SK-N-SH treated with all-trans-retinoic acid at 6 μM for 48 hours (cell line): ENCODE results near the gene RTN4IP1.

Source experiments
- ATAC-seq: fragments of 200-7000 bp; cut with Tn5 transposase; 3 replicates; pipeline ENCODE4 v1.9.1; 2020; ENCODE audit warnings: mild to moderate bottlenecking, moderate library complexity
- ARNTL ChIP-seq: fragments of 450-650 bp; formaldehyde crosslinking; IDR thresholded peaks from 2 replicates; pipeline ENCODE4 v1.5.0; 2020; ENCODE audit warnings: low read depth, mild to moderate bottlenecking, moderate library complexity, borderline replicate concordance
- BACH2 ChIP-seq: fragments of 250-450 bp; sonication (Bioruptor Pico); IDR thresholded peaks from 2 replicates; pipeline ENCODE4 v1.9.0; 2021; ENCODE audit warnings: mild to moderate bottlenecking, borderline replicate concordance
- CSDC2 ChIP-seq: fragments of 250-450 bp; sonication (Bioruptor Pico); IDR thresholded peaks from 2 replicates; pipeline ENCODE4 v1.5.0; 2020; ENCODE audit warnings: mild to moderate bottlenecking, moderate library complexity
- GLIS3 ChIP-seq: fragments of 250-450 bp; sonication (Bioruptor Pico); IDR thresholded peaks from 2 replicates; pipeline ENCODE4 v1.5.0; 2020; ENCODE audit warnings: mild to moderate bottlenecking, moderate library complexity
- ISL1 ChIP-seq: fragments of 250-450 bp; sonication (Bioruptor Pico); IDR thresholded peaks from 2 replicates; pipeline ENCODE4 v2.1.2; 2022; ENCODE audit warnings: mild to moderate bottlenecking, moderate library complexity
- OSR1 ChIP-seq: fragments of 250-450 bp; sonication (Bioruptor Pico); IDR thresholded peaks from 2 replicates; pipeline ENCODE4 v1.8.0; 2022; ENCODE audit warnings: moderate library complexity, mild to moderate bottlenecking, inconsistent platforms
- POU6F1 ChIP-seq: fragments of 250-450 bp; sonication (Bioruptor Pico); IDR thresholded peaks from 2 replicates; pipeline ENCODE4 v1.8.0; 2021; ENCODE audit warnings: low read depth, mild to moderate bottlenecking, moderate library complexity, borderline replicate concordance
- PPARA ChIP-seq: fragments of 250-450 bp; sonication (Bioruptor Pico); IDR thresholded peaks from 2 replicates; pipeline ENCODE4 v1.5.0; 2020; ENCODE audit warnings: mild to moderate bottlenecking, borderline replicate concordance
- RARB ChIP-seq: fragments of 250-450 bp; sonication (Bioruptor Pico); IDR thresholded peaks from 2 replicates; pipeline ENCODE4 v1.8.0; 2021; ENCODE audit warnings: mild to moderate bottlenecking, moderate library complexity
- TOX ChIP-seq: fragments of 250-450 bp; sonication (Bioruptor Pico); IDR thresholded peaks from 2 replicates; pipeline ENCODE4 v1.8.0; 2021; ENCODE audit warnings: mild to moderate bottlenecking, moderate library complexity, borderline replicate concordance
- TSHZ2 ChIP-seq: fragments of 250-450 bp; sonication (Bioruptor Pico); IDR thresholded peaks from 2 replicates; pipeline ENCODE4 v1.5.0; 2020; ENCODE audit warnings: mild to moderate bottlenecking, moderate library complexity
- ZC3H10 ChIP-seq: fragments of 250-450 bp; sonication (Bioruptor Pico); IDR thresholded peaks from 2 replicates; pipeline ENCODE4 v1.5.1; 2021; ENCODE audit warnings: mild to moderate bottlenecking, moderate library complexity
- ZFP30 ChIP-seq: fragments of 450-650 bp; formaldehyde crosslinking; IDR thresholded peaks from 2 replicates; pipeline ENCODE4 v1.5.0; 2022; ENCODE audit warnings: mild to moderate bottlenecking, moderate library complexity
- ZNF565 ChIP-seq: fragments of 450-650 bp; formaldehyde crosslinking; conservative IDR thresholded peaks from 2 replicates; pipeline ENCODE4 v1.5.0; 2020; ENCODE audit warnings: low read depth, mild to moderate bottlenecking, moderate library complexity
- ZNF70 ChIP-seq: fragments of 450-650 bp; formaldehyde crosslinking; IDR thresholded peaks from 2 replicates; pipeline ENCODE4 v1.5.0; 2020; ENCODE audit warnings: mild to moderate bottlenecking, moderate library complexity
- TF ChIP-seq, protein P1 (sequence below): fragments of 250-450 bp; sonication (Bioruptor Pico); IDR thresholded peaks from 2 replicates; pipeline ENCODE4 v1.8.0; 2020; ENCODE audit warnings: mild to moderate bottlenecking, moderate library complexity, borderline replicate concordance
- TF ChIP-seq, protein P2 (sequence below): fragments of 250-450 bp; sonication (Bioruptor Pico); IDR thresholded peaks from 2 replicates; pipeline ENCODE4 v1.5.1; 2020; ENCODE audit warnings: low read depth, mild to moderate bottlenecking, moderate library complexity
- TF ChIP-seq, protein P3 (sequence below): fragments of 250-450 bp; sonication (Bioruptor Pico); IDR thresholded peaks from 2 replicates; pipeline ENCODE4 v1.5.1; 2021; ENCODE audit warnings: mild to moderate bottlenecking, moderate library complexity

RTN4IP1 gene

DNA sequence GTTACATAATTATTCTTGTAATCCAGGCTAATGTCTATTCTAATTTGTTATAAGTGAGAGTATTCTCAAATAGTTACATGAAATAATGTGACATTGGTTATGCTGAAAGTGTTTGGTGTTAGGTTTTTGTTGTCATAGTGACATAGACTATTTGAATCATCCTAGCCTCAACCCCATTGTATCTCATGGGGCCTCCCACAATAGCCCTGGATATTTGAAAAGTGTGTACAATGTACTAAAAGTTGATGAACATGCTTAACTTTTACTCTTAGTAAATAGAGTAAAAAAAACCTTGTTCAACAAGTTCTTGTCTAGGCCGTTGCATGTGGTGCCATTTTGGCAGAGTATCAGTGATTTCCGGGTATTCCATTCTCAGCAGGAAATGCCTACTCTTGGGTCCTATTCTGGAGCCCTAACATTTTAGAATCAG, 83.0 kb downstream of the RTN4IP1 start (continued):
- TF ChIP-seq, protein P1, sequence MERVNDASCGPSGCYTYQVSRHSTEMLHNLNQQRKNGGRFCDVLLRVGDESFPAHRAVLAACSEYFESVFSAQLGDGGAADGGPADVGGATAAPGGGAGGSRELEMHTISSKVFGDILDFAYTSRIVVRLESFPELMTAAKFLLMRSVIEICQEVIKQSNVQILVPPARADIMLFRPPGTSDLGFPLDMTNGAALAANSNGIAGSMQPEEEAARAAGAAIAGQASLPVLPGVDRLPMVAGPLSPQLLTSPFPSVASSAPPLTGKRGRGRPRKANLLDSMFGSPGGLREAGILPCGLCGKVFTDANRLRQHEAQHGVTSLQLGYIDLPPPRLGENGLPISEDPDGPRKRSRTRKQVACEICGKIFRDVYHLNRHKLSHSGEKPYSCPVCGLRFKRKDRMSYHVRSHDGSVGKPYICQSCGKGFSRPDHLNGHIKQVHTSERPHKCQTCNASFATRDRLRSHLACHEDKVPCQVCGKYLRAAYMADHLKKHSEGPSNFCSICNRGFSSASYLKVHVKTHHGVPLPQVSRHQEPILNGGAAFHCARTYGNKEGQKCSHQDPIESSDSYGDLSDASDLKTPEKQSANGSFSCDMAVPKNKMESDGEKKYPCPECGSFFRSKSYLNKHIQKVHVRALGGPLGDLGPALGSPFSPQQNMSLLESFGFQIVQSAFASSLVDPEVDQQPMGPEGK, result no peak
- TF ChIP-seq GLIS3 (CRISPR knock-in tag) (no peak), RARB (CRISPR knock-in tag) (no peak), ZC3H10 (no peak), CSDC2 (no peak), ZNF565 (CRISPR knock-in tag) (no peak), ARNTL (CRISPR knock-in tag) (no peak), ISL1 (CRISPR knock-in tag) (no peak), BACH2 (CRISPR knock-in tag) (no peak), PPARA (CRISPR knock-in tag) (no peak)
- TF ChIP-seq, protein P2, sequence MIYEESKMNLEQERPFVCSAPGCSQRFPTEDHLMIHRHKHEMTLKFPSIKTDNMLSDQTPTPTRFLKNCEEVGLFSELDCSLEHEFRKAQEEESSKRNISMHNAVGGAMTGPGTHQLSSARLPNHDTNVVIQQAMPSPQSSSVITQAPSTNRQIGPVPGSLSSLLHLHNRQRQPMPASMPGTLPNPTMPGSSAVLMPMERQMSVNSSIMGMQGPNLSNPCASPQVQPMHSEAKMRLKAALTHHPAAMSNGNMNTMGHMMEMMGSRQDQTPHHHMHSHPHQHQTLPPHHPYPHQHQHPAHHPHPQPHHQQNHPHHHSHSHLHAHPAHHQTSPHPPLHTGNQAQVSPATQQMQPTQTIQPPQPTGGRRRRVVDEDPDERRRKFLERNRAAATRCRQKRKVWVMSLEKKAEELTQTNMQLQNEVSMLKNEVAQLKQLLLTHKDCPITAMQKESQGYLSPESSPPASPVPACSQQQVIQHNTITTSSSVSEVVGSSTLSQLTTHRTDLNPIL (CRISPR knock-in tag), result no peak
- TF ChIP-seq, all 23 proteins: peak for 0

GRCh38 chr6:106540907-106541306, 88.4 kb downstream of the RTN4IP1 start:
- ATAC-seq, result no peak
- no peak for TF ChIP-seq PPARA (CRISPR knock-in tag)
- TF ChIP-seq, protein P3, sequence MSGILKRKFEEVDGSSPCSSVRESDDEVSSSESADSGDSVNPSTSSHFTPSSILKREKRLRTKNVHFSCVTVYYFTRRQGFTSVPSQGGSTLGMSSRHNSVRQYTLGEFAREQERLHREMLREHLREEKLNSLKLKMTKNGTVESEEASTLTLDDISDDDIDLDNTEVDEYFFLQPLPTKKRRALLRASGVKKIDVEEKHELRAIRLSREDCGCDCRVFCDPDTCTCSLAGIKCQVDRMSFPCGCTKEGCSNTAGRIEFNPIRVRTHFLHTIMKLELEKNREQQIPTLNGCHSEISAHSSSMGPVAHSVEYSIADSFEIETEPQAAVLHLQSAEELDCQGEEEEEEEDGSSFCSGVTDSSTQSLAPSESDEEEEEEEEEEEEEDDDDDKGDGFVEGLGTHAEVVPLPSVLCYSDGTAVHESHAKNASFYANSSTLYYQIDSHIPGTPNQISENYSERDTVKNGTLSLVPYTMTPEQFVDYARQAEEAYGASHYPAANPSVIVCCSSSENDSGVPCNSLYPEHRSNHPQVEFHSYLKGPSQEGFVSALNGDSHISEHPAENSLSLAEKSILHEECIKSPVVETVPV (CRISPR knock-in tag), result no peak
- no peak for TF ChIP-seq POU6F1 (CRISPR knock-in tag)
- no peak for TF ChIP-seq ZFP30 (CRISPR knock-in tag)
- no peak for TF ChIP-seq ZC3H10
- no peak for TF ChIP-seq BACH2 (CRISPR knock-in tag)
- TF ChIP-seq RARB (CRISPR knock-in tag), result no peak
- no peak for TF ChIP-seq GLIS3 (CRISPR knock-in tag)
- no peak for TF ChIP-seq ZNF565 (CRISPR knock-in tag)
- TF ChIP-seq, protein P2 (CRISPR knock-in tag), result no peak
- no peak for TF ChIP-seq ZNF70

GRCh38 chr6:106540432-106540831, 88.9 kb downstream of the RTN4IP1 start:
- no peak for ATAC-seq
- TF ChIP-seq PPARA (CRISPR knock-in tag), result no peak
- TF ChIP-seq TSHZ2 (CRISPR knock-in tag), result no peak
- TF ChIP-seq CSDC2, result no peak
- no peak for TF ChIP-seq TOX (CRISPR knock-in tag)
- no peak for TF ChIP-seq ZC3H10
- TF ChIP-seq GLIS3 (CRISPR knock-in tag), result no peak
- TF ChIP-seq RARB (CRISPR knock-in tag), result no peak
- no peak for TF ChIP-seq OSR1 (CRISPR knock-in tag)
- no peak for TF ChIP-seq ZNF70
- no peak for TF ChIP-seq ZFP30 (CRISPR knock-in tag)
